22Rv1 (cell line): Measurements from ENCODE around the gene BDKRB1.

Source experiments
- CTCF ChIP-seq: fragments of 450-650 bp; IDR thresholded peaks from 2 replicates; pipeline ENCODE4 v1.5.1; 2017; ENCODE audit warnings: mild to moderate bottlenecking
- ZFX ChIP-seq: fragments of 450-650 bp; IDR thresholded peaks from 2 replicates; pipeline ENCODE4 v1.6.1; 2017; ENCODE audit warnings: antibody characterized with exemption, borderline replicate concordance

GRCh38 chr14:96215452-96216244 is 40.4 kb upstream of the BDKRB1 start:
- TF ChIP-seq CTCF = no peak
- TF ChIP-seq ZFX = no peak
